GM12878 (cell line): Measurements from ENCODE around the gene SYNPO2L.
"Not testable (repeated sequence)": the region's sequence is repeated elsewhere in the genome, so short reads cannot be mapped to it uniquely, and the experiment has no call there.

Source experiments
- ASH2L ChIP-seq: fragments of 300-600, 200-600 bp; sonication (generic); IDR thresholded peaks from 2 replicates; pipeline ENCODE4 v1.6.1; 2017; ENCODE audit warnings: low read depth, mild to moderate bottlenecking, borderline replicate concordance
- KDM1A ChIP-seq: fragments of 200-600 bp; sonication (generic); IDR thresholded peaks from 2 replicates; pipeline ENCODE4 v1.6.1; 2016; ENCODE audit warnings: borderline replicate concordance
- TF ChIP-seq, protein P1 (sequence below), 3 experiments: IDR thresholded peaks in 2 of 3; conservative IDR thresholded peaks in 1 of 3; 2 replicates each; pipeline ENCODE4 v1.5.1; 2011; ENCODE audit warnings: low read depth in 3 of 3, low read length in 3 of 3, mild to moderate bottlenecking in 3 of 3, control low read depth in 2 of 3, moderate library complexity in 2 of 3, inconsistent platforms in 1 of 3, mixed read lengths in 1 of 3; ENCODE audit not compliant: control insufficient read depth in 2 of 3, insufficient read depth in 1 of 3; ENCODE audit errors: extremely low read depth in 1 of 3

DNA sequence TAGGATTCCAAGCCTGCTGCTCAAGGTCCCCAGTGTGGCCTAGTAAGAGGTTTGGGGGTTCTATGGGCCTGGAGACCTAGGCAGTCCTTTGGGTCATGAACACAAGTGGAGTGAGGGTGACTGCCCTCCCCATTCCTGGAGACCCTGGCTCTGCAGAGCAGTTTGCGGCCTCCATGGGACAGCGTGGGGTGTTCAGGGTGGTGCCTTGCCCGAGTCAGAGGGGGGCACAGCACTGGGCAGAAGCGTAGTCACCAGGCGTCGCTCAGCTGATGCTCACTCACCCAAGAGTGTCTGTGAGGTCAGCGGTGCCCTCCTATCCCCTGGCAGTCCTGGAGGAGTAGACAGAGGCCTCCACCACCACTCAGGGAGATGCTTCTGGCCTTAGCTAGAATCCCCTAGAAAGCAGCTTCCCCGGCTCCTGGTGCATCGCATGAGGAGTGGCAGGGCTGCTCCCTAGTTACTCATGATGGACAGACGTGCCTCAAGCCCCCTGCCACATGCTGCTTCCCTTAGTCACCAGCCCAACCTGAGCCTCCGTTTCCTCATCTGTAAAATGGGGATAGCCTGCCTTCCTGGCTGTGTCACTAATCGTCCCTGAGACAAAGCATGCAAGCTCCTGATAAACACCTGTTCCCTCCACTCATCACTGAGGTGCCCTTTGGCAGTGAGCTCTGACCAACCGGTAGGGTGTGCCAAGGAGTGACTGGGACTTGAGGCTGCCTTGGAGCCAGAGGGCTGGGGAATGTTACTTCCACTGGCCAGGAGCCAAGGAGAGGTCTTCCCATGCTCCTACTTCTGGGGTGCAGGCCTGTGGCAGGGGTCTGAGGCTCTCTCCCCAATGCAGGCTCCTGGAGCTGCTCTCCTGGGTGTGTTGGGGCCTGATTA is 8.6 kb upstream of the SYNPO2L start:
- not testable (repeated sequence) for TF ChIP-seq KDM1A, ASH2L
- TF ChIP-seq, protein P1, sequence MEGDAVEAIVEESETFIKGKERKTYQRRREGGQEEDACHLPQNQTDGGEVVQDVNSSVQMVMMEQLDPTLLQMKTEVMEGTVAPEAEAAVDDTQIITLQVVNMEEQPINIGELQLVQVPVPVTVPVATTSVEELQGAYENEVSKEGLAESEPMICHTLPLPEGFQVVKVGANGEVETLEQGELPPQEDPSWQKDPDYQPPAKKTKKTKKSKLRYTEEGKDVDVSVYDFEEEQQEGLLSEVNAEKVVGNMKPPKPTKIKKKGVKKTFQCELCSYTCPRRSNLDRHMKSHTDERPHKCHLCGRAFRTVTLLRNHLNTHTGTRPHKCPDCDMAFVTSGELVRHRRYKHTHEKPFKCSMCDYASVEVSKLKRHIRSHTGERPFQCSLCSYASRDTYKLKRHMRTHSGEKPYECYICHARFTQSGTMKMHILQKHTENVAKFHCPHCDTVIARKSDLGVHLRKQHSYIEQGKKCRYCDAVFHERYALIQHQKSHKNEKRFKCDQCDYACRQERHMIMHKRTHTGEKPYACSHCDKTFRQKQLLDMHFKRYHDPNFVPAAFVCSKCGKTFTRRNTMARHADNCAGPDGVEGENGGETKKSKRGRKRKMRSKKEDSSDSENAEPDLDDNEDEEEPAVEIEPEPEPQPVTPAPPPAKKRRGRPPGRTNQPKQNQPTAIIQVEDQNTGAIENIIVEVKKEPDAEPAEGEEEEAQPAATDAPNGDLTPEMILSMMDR (IDR thresholded peaks at IDR 0.05 in 2 of 3, conservative IDR thresholded peaks at IDR 0.05 in 1 of 3; ENCODE audit: control insufficient read depth in 2 of 3, extremely low read depth in 1 of 3, insufficient read depth in 1 of 3, low read depth in 3 of 3, low read length in 3 of 3) = not testable (repeated sequence)
